ENCODE measurements around the gene ARF6.
"Not testable (repeated sequence)": the region's sequence is repeated elsewhere in the genome, so short reads cannot be mapped to it uniquely, and the experiment has no call there.

The ARF6 gene

DNA sequence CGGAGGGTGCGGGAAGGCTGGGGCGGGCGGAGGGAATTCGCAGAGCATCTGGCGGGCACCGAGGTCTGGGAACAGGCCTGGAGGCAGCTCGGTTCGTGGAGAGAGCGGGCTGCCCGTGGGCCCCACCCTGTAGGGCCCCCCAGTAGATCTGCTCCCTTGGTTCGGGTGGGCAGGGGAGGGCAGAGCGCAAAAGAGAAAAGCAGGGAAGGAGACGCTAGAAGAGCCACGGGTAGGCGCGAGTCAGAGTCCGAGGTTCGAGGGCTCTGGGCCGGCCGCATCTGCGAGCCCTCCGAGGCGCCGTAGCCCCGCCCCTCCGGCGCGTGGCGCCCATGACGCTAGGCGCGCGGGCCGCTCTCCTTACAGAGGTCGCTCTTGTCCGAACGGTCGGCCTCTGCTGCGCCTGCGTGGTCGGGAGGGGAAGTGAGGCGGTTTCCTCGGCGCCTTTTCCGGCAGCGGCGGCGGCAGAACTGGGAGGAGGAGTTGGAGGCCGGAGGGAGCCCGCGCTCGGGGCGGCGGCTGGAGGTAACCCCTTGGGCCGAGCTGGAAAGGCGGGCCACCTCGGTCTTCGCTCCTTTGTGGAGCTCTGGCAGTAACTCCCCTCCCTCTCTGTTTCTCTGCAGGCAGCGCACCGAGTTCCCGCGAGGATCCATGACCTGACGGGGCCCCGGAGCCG, at the start of gene ARF6:
Gene ARF6 (plus strand): TSS at position 447 of the 673 bp plus-strand sequence. CDS start 655 bp downstream, outside the sequence.
- peak; percentile 95 for DNase-seq (ENCODE audit: low read depth)

DNA sequence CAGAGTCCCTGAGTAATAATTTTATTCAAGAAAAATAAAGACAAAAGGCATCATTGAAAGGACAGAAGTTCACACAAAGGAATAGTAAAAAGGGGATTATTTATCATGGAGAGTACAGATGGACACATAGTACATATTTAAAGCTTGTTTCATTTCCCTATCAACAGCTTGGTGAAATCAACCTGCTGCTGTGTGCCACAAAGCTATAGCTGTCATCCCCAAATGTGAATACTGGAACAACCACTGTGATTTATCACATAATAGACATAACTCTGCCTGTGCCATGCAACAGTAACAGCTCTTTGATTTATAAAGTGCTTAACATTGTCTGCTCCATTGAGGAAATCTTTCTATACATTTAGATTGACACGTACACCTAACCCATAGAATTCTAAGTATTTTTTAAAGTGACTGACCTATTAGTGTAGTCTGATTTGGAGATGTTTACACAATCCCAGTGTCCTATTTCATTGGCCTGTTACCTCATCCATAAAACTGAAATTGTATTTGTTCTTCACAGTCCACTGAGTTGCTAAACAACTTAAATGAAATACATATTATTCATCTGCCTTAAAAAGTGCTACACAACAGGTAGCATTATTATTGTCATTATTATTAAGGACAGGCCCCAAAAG, 43.6 kb upstream of the ARF6 start:
- no peak for DNase-seq (ENCODE audit: low read depth)

DNA sequence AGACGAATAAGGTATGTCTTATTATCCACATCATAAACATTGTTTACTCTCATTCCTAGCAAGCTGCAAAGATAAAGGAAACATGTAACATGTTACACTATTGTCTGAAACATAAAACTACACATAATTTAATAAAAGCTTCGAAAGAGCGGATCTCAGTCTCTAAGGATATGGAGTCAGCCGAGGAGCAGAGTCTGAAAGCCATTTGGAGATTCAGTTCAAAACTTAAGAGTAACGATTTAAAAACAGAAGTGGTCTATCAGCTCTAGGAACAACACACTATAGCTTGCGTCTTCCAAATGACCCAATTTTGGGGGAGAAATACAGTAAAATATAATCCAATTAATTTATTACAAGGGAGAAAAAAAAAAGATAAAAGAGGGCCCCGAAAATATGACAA, 41.1 kb upstream of the ARF6 start:
- no peak for DNase-seq (ENCODE audit: low read depth)

DNA sequence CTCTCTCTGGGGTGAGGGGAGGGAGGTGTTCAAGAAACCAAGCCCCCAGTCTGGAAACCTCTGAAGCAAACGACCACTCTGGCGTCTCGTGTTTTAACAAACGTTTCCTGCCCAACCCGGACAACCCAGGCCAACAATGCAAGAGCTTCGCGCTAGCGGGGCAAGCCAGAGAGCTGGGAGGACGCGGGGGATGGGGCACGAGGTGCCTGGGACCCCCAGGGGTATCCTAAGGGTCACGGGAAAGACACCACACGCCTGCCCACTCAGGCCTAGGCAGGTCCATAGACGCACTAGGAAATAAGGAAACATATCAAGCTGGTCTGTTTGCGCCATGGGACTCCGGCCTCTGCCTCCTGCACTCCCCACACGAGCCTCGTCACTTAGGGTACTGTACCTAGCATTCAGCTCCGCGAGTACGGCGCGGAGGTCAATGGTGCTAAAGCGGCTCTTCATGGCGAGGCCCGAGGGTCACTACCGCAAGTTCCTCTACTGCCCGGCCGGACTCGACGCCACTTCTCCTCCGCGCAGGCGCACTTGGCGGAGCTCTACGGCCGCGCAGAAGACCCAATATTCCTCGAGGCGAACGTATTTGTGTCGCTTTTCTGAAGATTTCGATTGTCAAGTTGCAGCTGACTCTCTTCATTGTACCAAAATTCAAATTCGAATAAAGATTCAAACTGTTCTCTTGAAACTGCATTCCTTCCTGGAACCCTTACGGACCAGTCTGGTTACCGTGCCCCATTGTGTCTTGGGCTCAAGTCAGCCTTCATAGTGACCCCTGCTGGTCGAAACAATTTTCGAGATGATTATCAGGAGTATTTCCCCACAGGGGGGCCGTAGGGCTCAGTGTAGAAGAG, 40.4 kb upstream of the ARF6 start, which contains the start of gene NEMF:
Gene NEMF (minus strand): TSS at position 488 of the 857 bp plus-strand sequence. CDS start 35 bp downstream, at position 453.
- DNase-seq (ENCODE audit: low read depth) = peak; percentile 78

DNA sequence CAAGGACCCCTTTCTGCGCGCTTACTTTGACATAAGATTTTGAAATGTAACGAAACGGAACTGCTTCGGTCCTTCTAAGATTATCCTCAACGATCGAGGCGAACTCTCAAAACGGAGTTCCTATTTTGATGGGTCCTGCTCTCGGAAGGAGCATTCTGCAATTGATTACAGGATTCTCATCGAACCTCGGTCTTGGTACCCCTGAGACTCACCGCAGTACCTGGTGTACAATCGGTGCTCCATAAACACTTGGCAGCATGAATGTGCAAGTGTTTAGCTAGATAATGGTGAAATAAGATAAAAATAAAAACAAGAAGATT, 39.8 kb upstream of the ARF6 start:
- no peak for DNase-seq (ENCODE audit: low read depth)

DNA sequence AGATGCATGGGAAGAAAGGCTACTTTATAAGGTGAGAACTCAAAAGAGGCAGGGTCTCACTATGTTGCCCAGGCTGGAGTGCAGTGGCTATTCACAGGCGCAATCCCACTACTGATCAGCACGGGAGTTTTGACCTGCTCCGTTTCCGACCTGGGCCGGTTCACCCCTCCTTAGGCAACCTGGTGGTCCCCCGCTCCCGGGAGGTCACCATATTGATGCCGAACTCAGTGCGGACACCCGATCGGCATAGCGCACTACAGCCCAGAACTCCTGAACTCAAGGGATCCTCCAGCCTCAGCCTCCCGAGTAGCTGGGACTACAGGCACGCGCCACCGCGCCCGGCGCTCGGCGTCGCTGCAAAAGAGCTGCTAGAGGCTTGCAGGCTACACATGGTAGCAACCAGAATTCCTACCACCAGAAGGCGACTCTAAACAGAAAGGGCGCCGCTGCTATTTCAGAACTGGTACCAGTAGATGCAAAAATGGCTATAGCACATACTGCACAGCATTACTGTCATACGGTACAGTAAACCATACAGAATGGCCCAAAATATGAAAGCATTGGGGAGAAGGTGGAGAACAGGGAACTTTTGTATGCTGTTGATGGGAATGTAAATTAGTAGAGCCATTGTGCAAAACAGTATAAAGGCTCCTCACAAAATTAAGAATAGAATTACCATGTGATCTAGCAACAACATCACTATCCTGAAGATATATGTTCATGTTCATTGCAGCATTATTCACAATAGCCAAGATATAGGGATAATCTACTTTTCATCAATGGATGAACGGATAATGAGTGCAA, 39.1 kb upstream of the ARF6 start:
- peak; percentile 71 for DNase-seq (ENCODE audit: low read depth)

DNA sequence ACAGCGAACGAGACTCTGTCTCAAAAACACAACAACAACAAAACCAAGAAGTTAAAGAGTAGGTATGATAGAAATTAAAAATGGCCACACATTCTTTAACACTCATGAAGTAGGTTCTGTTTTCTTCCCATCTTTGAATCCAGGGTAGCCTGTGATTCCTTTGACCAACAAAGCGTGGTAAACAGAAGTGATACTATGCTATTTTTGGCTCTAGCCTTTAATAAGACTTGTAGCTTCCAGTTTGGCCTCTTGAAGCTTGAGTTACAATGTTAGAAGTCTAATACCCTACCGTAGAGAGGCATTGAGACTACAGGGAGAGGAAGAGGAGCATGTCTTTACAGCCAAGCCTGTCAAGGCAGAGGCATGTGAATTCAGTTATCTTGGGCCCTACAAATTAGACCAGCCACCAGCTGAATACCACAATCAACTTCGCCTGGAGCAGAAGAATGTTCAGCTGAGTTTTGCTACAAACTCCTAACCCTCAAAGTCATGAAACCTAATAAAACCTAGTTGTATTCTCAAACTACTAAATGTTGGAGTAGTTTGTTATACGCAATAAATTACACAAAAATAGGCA, 35.4 kb upstream of the ARF6 start:
- no peak for DNase-seq (ENCODE audit: low read depth)

DNA sequence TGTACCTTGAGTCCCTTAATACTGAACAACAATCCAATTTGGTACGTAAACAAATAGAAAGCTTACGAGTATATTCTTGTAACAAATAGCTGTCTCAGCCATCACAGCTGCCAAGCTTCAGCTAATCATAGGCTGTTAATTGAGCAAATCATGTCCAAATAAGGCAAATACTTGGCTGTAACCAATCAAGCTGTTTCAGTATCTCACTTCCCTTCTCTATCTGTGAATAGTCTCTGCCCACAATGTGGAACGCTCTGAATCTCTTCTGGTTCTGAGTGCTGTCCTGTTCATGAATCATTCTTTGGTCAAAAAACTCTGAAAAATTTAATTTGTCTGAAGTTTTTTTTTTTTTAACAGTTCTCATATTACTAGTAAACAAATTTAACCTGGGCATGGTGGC, 34.5 kb upstream of the ARF6 start:
- DNase-seq (ENCODE audit: low read depth) = no peak

DNA sequence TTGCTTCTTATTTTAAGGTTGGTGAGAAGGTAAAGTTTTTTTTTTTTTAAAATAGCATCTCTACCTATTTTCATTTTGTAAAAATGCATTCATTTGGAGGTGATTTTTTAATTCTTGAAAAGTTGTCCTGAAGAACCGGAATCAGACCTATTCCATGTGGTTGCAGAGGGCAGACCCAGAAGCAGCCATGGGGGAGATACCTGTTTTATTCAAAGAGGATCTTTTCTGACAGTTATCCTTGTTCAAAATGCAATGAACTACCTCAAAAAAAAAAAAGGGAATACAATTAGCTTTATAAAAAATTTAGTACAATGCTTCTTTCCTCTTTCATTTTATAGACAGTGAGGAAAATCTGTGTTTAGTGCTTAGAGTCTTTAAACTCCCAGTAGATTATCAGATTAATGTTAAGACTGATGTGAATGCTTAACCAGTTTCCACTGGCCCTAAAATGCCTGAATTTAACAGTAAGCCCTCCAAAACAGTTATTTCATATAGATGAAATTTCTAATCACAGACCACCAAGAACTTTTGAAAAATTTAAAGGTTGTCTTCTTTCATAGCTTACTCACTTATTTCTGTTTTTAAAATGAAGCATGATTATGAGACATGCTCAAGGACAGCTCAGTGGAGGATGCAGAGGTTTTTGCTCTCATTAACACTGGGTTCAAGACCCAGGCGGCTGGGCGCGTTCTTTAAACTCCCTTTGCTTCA, 31.7 kb upstream of the ARF6 start:
- no peak for DNase-seq (ENCODE audit: low read depth)

DNA sequence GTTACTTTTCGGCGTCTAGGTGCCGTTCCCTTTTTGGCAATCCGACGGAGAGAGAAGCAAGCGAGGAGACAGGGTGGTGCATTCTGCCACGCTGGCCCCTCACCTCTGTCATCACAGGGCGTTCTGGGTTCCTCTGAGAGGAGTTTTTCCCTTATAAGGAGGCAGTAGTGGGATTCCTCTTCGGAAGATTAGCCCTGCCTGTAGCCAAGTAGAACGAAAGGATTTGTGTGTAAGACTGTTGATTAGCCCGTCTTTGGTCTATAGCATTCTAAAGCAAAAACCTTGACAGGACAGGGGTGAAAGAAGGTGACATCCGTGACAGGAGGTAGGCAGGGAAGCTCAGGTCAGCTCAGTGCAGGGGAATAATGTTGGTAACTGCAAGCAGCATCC, 31.2 kb upstream of the ARF6 start:
- DNase-seq (ENCODE audit: low read depth) = peak; percentile 46

DNA sequence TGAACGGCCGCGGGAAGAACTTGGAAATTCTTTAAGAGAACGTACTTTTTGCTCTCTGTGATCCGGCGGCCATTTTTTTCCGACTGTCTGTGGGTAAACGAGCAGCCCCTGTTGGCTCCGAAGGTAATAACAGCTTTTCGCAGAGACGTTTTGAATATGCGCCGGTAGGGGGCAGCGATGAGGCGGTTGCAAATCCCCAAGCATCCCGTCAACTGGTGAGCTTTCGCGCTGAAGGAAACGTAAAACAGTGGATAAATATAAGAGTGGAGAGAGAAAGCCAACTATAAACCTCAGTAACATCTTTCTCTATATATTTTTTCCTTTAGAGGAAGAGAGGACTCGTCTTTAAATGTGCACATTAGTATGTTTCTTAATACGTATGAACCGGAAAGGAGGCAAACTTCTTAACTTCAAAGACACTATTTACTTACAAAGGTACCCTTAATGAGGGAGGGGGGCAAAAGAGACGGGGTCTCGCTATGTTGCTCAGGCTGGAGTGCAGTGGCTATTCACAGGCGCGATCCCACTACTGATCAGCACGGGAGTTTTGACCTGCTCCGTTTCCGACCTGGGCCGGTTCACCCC, 30.7 kb upstream of the ARF6 start:
- peak; percentile 63 for DNase-seq (ENCODE audit: low read depth)

DNA sequence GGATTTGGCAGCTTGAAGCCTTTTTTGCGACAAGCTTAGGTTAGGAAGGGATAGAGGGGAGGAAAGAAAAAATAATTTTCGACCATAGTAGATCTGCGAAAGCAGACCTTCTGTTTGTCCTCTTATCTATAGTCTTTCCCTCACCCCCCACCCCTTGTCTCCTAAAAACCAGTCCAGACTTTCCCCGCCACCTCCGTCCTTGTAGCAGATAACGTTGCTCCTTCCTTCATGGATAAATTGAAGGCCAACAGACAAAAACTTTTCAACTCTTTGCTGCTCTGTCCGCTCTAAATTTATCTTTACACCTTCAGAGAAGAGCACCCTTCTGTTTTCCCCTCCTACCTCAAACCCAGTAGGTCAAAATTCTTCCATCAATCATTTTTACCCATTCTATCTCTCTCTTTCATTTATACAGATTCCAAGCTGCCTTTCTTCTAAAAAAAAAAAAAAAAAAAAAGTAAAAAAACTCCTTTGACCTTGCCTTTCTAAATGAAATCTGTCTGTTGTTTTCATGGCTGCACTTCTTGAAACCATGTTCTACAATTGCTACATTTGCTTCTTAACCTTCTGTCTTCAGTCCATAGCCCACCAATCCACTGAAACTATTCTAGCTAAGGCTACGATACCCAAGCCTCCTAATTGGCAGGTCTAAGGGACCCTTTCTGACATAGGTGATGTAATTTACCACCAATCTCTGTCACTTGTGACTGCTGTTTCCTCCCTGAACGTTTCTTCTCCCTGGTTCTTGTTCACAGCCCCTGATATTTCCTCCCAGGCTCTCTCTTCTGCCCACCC, 29.2 kb upstream of the ARF6 start:
- DNase-seq (ENCODE audit: low read depth) = no peak

DNA sequence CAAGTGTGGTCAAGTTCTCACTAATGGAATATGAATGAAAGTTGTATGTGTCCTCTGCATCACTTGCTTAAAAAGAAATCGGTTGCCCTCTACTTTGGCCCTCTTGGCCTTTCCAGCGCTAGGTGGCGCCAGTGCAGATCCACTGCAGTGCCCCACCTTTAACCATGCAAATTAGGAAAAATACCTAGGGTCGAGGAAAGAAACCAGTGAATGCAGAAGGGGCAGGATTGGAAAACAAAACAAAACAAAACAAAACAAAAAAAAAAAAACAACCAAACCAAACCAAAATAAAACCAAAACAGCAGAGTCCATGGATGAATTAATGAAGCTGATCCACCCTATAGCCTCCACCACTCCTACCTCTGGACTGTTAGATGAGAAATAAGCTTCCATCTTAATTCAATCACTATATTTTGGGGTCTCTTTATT, 27.4 kb upstream of the ARF6 start:
- peak; percentile 41 for DNase-seq (ENCODE audit: low read depth)

DNA sequence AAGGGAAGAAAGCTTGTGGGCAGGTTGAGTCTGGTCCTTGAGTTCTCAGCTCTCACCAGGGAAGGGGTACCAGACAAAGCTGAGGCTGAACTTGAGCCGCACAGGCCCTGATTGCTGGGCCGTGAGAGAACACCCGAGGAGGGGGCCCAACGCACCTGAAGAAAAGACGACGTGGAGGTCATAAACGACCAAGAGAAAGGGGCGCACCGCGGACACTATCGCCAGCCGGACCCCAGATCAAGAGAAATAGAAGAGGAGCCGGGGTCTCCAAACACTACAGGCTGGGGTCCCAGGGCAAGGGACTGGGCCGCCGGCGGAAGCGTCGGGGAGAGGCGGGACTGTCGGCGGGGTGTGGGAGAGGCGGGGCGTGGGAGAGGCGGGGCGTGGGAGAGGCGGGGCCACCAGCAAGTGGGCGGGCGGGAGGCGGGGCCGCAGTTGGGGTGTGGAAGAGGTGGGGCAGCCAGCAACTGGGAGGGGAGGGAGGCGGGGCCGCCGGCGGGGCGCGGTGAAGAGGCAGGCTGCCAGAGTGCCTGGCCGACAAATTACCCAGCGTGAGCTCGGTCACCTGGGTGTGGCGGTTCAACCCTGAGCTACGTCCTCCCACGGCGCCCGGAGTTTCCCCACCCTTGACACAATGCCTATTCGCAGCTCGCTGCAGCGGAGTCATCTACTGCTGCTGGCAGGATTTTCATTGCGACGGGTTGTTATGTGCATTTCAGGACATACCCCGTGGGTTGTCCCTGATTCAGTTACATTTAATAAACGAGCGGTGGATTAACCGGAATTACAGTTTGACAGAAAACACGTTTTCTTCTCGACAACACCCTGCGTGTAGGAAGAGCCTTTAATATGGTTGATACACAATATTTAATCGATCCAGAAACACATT, 24.8 kb upstream of the ARF6 start:
- DNase-seq (ENCODE audit: low read depth) = peak; percentile 84

DNA sequence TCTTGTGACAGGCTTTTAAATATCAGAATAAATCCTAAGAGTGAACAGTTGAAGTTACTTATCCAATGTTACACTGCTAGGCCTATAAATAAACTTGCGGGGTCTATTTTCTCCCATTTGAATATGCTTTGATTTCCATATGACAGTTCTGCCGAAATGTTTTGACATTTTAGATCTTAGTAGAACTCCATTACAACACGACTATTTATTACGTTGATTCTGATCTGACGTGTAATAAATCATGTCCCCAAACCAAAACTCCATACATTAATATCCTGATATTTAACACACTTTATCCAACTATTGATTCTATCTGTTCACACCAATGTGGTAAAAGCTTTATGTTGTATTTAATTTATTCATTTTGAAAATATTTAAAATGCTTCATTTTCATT, 24.2 kb upstream of the ARF6 start:
- no peak for DNase-seq (ENCODE audit: low read depth)

DNA sequence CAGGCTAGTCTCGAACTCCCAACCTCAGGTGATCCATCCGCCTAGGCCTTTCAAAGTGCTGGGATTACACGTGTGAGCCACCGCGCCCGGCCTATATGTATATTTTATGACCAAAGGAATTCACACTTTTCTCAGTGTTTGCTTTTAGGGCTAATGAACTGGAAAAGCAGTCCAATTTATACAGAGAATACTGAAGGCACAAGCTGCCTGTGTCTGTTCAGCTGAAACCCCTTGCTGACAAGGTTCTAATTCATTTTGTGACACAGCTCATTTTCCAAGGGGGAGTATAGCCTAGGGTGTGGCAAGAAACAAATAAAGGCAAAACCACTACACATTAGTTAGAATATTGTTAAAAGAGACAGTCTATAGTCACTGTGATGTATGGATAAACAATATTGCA, 22.0 kb upstream of the ARF6 start:
- DNase-seq (ENCODE audit: low read depth) = no peak

DNA sequence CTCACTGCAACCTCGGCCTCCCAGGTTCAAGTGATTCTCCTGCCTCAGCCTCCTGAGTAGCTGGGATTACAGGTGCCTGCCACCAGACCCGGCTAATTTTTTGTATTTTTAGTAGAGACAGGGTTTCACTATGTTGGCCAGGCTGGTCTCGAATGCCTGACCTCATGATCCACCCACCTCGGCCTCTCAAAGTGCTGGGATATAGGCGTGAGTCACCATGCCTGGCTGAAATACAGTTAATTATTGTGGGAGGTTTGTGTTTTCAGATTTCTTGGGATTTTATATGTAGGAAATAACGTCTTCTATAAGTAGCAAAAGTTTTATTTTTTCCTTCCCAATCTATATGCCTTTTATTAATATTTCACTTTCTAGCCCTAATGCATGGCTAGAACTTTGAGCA, 19.3 kb upstream of the ARF6 start:
- DNase-seq (ENCODE audit: low read depth) = not testable (repeated sequence)

DNA sequence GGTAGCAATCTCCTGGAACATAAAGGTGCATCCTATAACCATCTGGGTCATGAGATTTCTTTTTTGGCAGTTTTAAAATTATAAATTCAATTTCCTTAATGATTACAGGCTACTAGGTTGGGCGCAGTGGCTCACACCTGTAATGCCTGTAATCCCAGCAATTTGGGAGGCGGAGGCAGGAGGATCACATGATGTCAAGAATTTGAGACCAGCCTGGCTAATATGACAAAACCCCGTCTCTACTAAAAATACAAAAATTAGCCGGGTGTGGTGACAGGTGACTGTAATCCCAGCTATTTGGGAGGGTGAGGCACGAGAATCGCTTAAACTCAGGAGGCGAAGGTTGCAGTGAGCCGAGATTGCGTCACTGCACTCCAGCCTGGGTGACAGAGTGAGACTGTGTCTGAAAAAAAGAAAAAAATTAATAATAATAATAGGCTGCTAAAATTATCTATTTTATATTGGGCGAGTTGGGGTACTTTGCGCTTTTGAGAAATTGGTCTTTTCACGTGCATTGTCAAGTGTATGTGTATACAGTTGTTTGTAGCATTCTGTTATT, 17.2 kb upstream of the ARF6 start:
- no peak for DNase-seq (ENCODE audit: low read depth)
